SJCRH30 (cell line): ENCODE data around the gene SNX4. TPM values are rescaled to one million over a fixed set of nuclear protein-coding genes. Genes with fewer than 3 reads are reported as not detected.
"Not testable (repeated sequence)": the region's sequence is repeated elsewhere in the genome, so short reads cannot be mapped to it uniquely, and the experiment has no call there.

ENCODE experiments used
- DNase-seq, 2 experiments: peaks; one replicate each; pipeline ENCODE4 v3.0.0-alpha.2; 2015 to 2020
- H3K27ac ChIP-seq: fragments of 250-450 bp; sonication (Bioruptor Pico); 2 replicates; pipeline ENCODE4 v1.5.1; 2020; ENCODE audit warnings: mild to moderate bottlenecking, moderate library complexity
- H3K27me3 ChIP-seq: fragments of 250-450 bp; sonication (Bioruptor Pico); 2 replicates; pipeline ENCODE4 v1.5.1; 2020; ENCODE audit warnings: mild to moderate bottlenecking, moderate library complexity
- H3K36me3 ChIP-seq: fragments of 250-450 bp; sonication (Bioruptor Pico); 2 replicates; pipeline ENCODE4 v1.5.1; 2020; ENCODE audit warnings: mild to moderate bottlenecking, moderate library complexity
- H3K4me1 ChIP-seq: fragments of 250-450 bp; sonication (Bioruptor Pico); 2 replicates; pipeline ENCODE4 v1.5.1; 2020; ENCODE audit warnings: mild to moderate bottlenecking, moderate library complexity
- H3K4me3 ChIP-seq: fragments of 250-450 bp; sonication (Bioruptor Pico); 2 replicates; pipeline ENCODE4 v1.5.1; 2020; ENCODE audit warnings: mild to moderate bottlenecking, moderate library complexity
- H3K9me3 ChIP-seq: fragments of 250-450 bp; sonication (Bioruptor Pico); replicated peaks from 2 replicates; pipeline ENCODE4 v1.5.1; 2020; ENCODE audit warnings: mild to moderate bottlenecking, moderate library complexity
- total RNA-seq: library from RNA; depleted of rRNA; stranded (reverse); fragments of >200 nt; shearing (Covaris generic); gene quantifications from 2 replicates; pipeline ENCODE4 v1.2.3, GENCODE V29; 2014

SNX4 gene
- total RNA-seq, 1 experiment from 2014 or later: 65.5 TPM

- DNase-seq: no peak
- Histone ChIP-seq H3K9me3 (no peaks in the 10 kb centered on the region), H3K27me3 (no peaks in the 10 kb centered on the region), H3K36me3 (no peaks in the 10 kb centered on the region), H3K4me1 (no peaks in the 10 kb centered on the region), H3K4me3 (no peak overlapping the region), H3K27ac (no peak overlapping the region)
Measured at GRCh38 chr3:125436921-125437320, 83.1 kb downstream of the SNX4 start.

DNA sequence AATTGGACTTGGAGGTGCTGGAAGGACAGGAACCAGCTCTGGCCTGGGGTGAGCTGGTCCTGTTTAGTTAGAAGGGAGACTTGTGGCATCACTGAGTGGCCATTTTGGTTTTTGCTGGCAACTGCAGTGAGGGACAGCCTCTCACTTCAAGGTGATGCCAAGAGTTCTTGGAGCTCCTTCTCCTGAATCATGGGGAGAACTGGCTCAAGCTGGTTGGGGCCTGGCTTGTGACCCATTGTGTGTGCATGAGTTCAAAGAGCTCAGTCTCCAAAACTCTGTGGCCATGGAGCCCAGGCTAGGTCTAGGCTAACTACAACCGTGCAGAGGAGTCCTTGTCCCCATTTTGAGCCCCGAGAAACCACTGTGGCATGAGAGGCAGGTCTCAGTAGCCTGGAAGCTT lies 84.8 kb downstream of the SNX4 start:
- H3K36me3 ChIP-seq: no peaks in the 10 kb centered on the region
- H3K9me3 ChIP-seq: no peaks in the 10 kb centered on the region
- H3K27ac ChIP-seq: no peak overlapping the region
- no peak for DNase-seq
- no peak overlapping the region for H3K4me3 ChIP-seq
- no peaks in the 10 kb centered on the region for H3K4me1 ChIP-seq
- H3K27me3 ChIP-seq: no peaks in the 10 kb centered on the region

DNA sequence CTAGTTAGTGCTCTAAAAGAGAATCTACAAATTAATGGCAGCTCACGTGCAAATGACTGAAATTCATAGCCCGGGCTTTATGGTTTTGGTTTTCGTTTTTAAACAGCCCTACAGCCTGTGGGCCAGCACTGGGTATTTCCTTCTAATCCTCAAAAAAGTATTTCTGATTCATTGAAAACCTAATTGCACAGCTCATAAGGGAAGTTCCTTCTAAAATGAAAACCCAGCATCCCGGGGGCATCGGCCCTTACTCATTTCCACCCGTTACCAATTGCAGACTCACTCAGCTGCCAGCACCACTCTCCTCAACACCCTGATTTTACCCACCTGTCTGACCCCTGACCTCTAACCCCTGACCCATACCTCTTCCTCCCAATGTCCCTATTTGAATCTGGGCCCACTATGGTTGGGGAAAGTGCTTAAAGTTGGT lies 85.4 kb downstream of the SNX4 start:
- Histone ChIP-seq H3K9me3 (no peaks in the 10 kb centered on the region), H3K27me3 (no peaks in the 10 kb centered on the region), H3K27ac (no peak overlapping the region), H3K4me1 (no peaks in the 10 kb centered on the region), H3K4me3 (no peak overlapping the region), H3K36me3 (no peaks in the 10 kb centered on the region)
- no peak for DNase-seq

DNA sequence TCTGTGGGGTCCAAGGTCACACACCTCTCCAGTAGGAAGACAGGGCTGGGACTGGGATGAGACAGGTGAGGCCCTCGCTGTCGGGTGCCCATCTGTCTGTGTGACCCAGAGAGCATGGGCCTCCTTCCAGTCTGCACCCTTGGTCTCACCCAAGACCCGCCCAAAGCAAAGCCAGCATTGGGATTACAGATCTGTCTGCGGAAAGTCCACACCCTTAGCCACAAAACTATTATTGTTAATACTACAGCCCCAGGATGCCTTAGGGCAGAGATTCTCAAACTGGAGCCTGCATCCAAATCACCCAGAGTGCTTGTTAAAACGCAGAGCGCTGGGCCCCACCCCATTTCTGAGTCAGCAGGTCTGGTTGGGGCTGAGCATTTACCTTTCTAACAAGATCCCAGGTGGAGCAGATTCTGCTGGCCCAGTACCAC lies 86.4 kb downstream of the SNX4 start:
- no peaks in the 10 kb centered on the region for H3K9me3 ChIP-seq
- no peaks in the 10 kb centered on the region for H3K36me3 ChIP-seq
- H3K4me3 ChIP-seq: no peak overlapping the region
- no peak overlapping the region for H3K27ac ChIP-seq
- H3K4me1 ChIP-seq: no peaks in the 10 kb centered on the region
- DNase-seq: no peak
- no peaks in the 10 kb centered on the region for H3K27me3 ChIP-seq

- no peaks in the 10 kb centered on the region for H3K4me1 ChIP-seq
- H3K36me3 ChIP-seq: no peaks in the 10 kb centered on the region
- H3K27ac ChIP-seq: no peak overlapping the region
- DNase-seq: no peak
- H3K4me3 ChIP-seq: no peak overlapping the region
- H3K27me3 ChIP-seq: no peaks in the 10 kb centered on the region
- no peaks in the 10 kb centered on the region for H3K9me3 ChIP-seq
Measured at GRCh38 chr3:125433091-125433534, 86.9 kb downstream of the SNX4 start.

DNA sequence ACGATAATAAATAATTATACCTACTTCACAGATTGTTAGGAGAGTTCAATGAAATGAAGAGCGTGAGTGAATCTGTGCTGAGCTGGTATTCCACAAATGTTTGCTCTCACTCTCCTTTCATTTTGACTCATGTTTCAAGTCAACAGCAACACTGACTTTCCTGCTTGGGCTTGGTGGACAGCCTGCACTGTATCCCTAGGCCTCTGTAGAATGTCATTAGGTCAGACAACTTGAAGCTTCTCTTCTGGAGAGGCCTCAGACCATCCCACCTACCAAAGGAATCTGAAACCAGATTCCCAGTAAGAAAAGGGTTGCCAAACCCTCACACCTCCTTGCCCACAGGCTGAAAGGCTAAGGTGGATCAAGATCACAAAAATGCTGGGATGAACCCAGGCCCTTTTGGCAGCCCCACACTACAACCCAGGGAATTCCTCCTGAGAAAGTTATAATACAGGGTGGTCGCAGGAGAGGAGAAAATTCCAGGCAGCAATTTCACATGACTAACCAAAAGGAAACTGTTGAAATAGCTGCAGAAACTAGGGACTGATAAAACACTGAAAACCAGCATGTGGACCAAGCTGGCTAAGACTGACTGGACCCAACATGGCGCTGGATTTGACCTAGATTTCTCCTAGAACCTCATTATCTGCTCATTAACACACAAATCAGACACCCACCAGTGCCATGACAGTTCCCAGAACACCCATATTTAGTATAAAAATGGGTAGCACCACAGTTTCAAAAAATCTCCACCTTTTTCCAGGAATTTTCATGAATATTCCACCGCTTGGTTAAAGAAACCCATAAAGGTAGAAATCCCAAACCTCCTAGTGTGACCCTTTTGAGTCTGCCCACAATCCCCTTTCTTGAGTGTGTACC lies 87.9 kb downstream of the SNX4 start:
- H3K4me1 ChIP-seq: no peaks in the 10 kb centered on the region
- no peak overlapping the region for H3K27ac ChIP-seq
- DNase-seq: no peak
- no peak overlapping the region for H3K4me3 ChIP-seq
- H3K9me3 ChIP-seq: no peaks in the 10 kb centered on the region
- no peaks in the 10 kb centered on the region for H3K27me3 ChIP-seq
- H3K36me3 ChIP-seq: no peaks in the 10 kb centered on the region

GRCh38 chr3:125431391-125431790 lies 88.6 kb downstream of the SNX4 start:
- DNase-seq: no peak
- Histone ChIP-seq H3K4me1 (no peaks in the 10 kb centered on the region), H3K27ac (no peak overlapping the region), H3K4me3 (no peak overlapping the region), H3K27me3 (no peaks in the 10 kb centered on the region), H3K9me3 (no peaks in the 10 kb centered on the region), H3K36me3 (no peaks in the 10 kb centered on the region)

DNA sequence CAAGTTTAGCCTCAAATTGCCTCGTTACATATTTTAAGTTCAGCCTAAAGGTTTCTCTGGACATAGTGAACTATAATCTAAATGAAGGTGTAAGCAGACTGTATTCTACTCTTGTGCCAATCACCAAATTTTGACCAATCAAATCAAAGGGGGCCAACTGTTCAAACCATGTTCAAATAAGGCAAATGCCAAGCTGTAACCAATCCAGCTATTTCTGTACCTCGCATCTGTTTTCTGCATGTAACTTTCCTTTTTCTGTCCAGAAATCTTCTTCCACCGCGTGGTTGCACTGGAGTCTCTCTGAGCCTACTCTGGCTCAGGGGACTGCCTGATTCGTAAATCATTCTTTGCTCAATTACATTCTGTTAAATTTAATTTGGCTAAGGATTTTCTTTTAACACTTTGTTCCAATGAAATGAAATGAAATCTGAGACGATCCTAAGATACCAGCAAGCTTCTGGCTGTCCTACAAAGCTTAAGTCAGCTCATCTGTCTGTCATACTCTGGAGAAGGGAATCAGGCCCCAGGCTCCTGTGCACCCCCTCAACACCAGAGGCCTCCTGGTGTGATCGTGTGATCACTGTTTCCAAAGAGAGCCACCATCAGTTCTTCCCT lies 91.7 kb downstream of the SNX4 start:
- no peak overlapping the region for H3K27ac ChIP-seq
- no peaks in the 10 kb centered on the region for H3K36me3 ChIP-seq
- H3K9me3 ChIP-seq: no peaks in the 10 kb centered on the region
- no peaks in the 10 kb centered on the region for H3K27me3 ChIP-seq
- DNase-seq: no peak
- no peak overlapping the region for H3K4me3 ChIP-seq
- no peaks in the 10 kb centered on the region for H3K4me1 ChIP-seq

DNA sequence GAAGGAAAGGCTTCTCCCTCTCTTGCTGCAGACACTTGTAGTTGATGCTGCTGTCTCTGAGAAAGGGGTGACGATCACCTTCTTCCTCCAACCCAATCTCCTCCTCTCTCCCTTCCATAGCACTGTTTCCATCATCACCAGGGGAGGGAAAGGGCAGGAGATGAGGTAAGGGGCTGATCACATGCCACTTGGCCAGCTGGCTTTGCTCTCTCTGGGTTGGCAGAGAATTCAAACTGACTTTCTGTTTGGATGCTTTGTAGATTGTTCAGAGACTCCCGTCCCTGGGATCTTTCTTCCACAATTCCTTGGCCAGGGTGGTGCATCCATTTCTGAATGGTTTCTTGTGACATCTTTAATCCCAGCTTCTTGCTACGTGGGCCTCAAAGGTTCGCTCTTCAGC lies 101.7 kb downstream of the SNX4 start:
- Histone ChIP-seq H3K27me3 (no peaks in the 10 kb centered on the region), H3K9me3 (no peaks in the 10 kb centered on the region), H3K4me3 (no peak overlapping the region), H3K27ac (no peak overlapping the region), H3K4me1 (no peaks in the 10 kb centered on the region), H3K36me3 (no peaks in the 10 kb centered on the region)
- DNase-seq: no peak

GRCh38 chr3:125416235-125416634 lies 103.8 kb downstream of the SNX4 start:
- Histone ChIP-seq H3K27ac (no peak overlapping the region), H3K9me3 (no peaks in the 10 kb centered on the region), H3K27me3 (no peaks in the 10 kb centered on the region), H3K36me3 (no peaks in the 10 kb centered on the region), H3K4me3 (no peak overlapping the region), H3K4me1 (no peaks in the 10 kb centered on the region)
- no peak for DNase-seq

DNA sequence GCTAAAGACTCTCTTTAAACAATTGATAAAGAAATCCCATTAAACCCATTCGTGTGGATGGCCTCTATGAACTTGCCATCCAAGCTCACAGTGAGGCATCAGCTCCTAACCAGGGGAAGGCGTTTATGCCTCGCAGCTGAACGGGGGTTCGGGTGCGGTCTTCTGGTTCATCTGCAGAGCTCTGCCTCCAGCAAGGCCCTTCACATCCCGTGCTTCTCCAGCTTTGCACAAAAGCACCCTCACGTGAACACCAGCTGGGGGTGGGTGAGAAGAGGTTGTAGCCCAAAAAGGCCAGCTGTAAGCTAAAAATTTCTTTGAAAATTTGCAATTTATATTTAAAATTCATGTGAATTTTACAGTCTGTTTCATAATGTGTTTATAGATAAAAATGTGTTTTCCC lies 105.3 kb downstream of the SNX4 start:
- H3K4me1 ChIP-seq: no peaks in the 10 kb centered on the region
- no peaks in the 10 kb centered on the region for H3K36me3 ChIP-seq
- no peak overlapping the region for H3K27ac ChIP-seq
- no peaks in the 10 kb centered on the region for H3K9me3 ChIP-seq
- H3K27me3 ChIP-seq: no peaks in the 10 kb centered on the region
- DNase-seq: no peak
- H3K4me3 ChIP-seq: no peak overlapping the region

DNA sequence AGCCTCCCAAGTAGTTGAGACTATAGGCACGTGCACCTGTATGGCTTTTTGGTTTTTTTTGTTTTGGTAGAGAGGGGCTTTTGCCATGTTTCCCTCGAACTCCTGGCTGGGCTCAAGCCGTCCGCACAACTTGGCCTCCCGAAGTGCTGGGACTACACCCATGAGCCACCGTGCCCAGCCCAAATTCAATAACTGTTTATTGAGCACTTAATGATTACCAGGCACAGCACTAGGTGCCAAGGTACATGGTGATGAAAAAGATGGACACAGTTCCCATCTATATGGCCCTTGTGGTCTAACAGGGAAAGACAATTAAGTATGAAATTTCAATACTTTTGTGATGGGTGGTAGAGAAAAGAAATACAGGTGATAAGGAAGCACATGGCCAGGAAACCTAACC lies 109.1 kb downstream of the SNX4 start:
- DNase-seq: no peak
- H3K27ac ChIP-seq: no peak overlapping the region
- no peak overlapping the region for H3K4me3 ChIP-seq
- H3K36me3 ChIP-seq: no peaks in the 10 kb centered on the region
- no peaks in the 10 kb centered on the region for H3K9me3 ChIP-seq
- H3K27me3 ChIP-seq: no peaks in the 10 kb centered on the region
- H3K4me1 ChIP-seq: no peaks in the 10 kb centered on the region

GRCh38 chr3:125406070-125406469 lies 113.9 kb downstream of the SNX4 start:
- Histone ChIP-seq H3K4me3 (no peak overlapping the region), H3K27me3 (no peaks in the 10 kb centered on the region), H3K36me3 (no peaks in the 10 kb centered on the region), H3K27ac (no peak overlapping the region), H3K9me3 (no peaks in the 10 kb centered on the region), H3K4me1 (no peaks in the 10 kb centered on the region)
- DNase-seq: no peak

- H3K36me3 ChIP-seq, DNase-seq, H3K4me3 ChIP-seq, H3K27me3 ChIP-seq, H3K27ac ChIP-seq, H3K9me3 ChIP-seq, H3K4me1 ChIP-seq: not testable (repeated sequence)
Measured at GRCh38 chr3:125405515-125405914, 114.5 kb downstream of the SNX4 start.

DNA sequence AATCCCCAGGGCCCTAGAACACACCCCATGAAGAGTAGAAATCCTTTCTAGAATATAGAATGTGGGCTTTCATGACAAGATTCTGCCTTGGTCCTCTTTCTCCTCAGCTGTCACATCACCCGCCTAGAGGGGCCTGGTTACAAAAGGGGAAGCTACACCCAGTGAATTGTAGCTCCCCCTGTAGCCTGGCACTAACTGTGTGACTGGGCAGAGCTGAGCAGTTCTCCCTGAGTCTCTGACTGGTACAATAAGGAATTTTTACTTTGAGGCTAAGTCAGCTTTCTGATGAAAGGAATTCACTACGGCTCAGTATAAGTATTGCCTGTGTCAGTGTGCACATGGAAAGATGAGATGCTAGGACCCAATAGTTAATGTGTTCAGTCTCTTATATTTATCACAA lies 116.2 kb downstream of the SNX4 start:
- Histone ChIP-seq H3K4me1 (no peaks in the 10 kb centered on the region), H3K36me3 (no peaks in the 10 kb centered on the region), H3K27me3 (no peaks in the 10 kb centered on the region), H3K27ac (no peak overlapping the region), H3K4me3 (no peak overlapping the region), H3K9me3 (no peaks in the 10 kb centered on the region)
- DNase-seq: no peak

GRCh38 chr3:125402639-125403038 lies 117.4 kb downstream of the SNX4 start:
- DNase-seq: no peak
- H3K9me3 ChIP-seq: no peaks in the 10 kb centered on the region
- no peaks in the 10 kb centered on the region for H3K4me1 ChIP-seq
- no peak overlapping the region for H3K4me3 ChIP-seq
- no peak overlapping the region for H3K27ac ChIP-seq
- no peaks in the 10 kb centered on the region for H3K27me3 ChIP-seq
- no peaks in the 10 kb centered on the region for H3K36me3 ChIP-seq
